Measurements from ENCODE around the gene RECK.
A peak's percentile ranks its signal among the peaks of the same experiment; 100 is the strongest.

The RECK gene

DNA sequence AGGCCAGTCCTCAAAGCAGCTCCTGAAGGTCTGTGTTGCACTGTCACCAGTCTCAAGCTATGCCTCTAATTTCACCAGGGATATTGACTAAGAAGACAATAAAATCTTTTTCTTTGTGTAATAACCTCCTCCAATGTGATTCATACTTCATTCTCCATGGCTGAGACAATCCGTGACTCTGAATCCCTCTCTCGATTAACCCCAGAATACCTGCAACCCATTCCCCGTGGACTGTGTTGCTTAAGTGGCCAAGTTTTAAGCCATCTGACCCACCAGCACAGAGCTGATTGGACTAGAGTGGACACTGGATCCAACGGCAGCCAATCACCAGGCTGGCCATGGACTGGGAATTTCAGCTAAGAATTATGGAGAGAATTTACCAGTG lies 127.1 kb downstream of the RECK start:
- no peak for DNase-seq (ENCODE audit: low read depth, low spot score)
- Histone ChIP-seq H3K9me3 (ENCODE audit: control insufficient read depth, insufficient read depth, low read length) (no peaks in the 10 kb centered on the region), H3K4me3 (ENCODE audit: low read length) (no peak overlapping the region), H3K27ac (ENCODE audit: low read length) (no peak overlapping the region), H3K27me3 (ENCODE audit: control insufficient read depth, insufficient read depth, low read length) (no peaks in the 10 kb centered on the region), H3K4me1 (ENCODE audit: control insufficient read depth, insufficient read depth, low read length) (peaks cover 10% of the 10 kb centered on the region), H3K36me3 (ENCODE audit: control insufficient read depth, insufficient read depth, low read length) (no peaks in the 10 kb centered on the region)
- no CpG with 5 or more reads among the region's 4 CpGs for WGBS (ENCODE audit: insufficient coverage, insufficient read length)

DNA sequence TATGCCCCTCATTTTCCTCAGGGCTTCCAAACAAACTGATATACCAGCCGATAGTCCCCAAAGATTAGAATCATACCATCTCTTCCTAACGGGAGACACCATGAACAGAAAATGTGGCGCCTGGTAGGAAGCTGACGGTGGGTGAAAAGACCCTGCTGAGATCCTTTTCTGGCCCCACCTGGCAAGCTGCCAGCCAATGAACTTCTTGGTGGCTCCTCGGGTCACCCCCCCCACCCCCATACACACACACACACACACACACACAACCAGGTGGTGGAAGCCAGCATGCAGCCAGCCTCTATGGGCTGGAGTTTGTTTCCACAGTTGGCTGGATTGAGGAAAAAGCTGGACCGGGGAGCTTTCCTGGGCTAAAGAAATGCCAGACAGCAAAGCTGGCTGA lies 127.7 kb downstream of the RECK start:
- WGBS (ENCODE audit: insufficient coverage, insufficient read length) = no CpG with 5 or more reads among the region's 6 CpGs
- no peak overlapping the region for H3K27ac ChIP-seq (ENCODE audit: low read length)
- H3K9me3 ChIP-seq (ENCODE audit: control insufficient read depth, insufficient read depth, low read length) = no peaks in the 10 kb centered on the region
- no peak overlapping the region for H3K4me3 ChIP-seq (ENCODE audit: low read length)
- DNase-seq (ENCODE audit: low read depth, low spot score) = no peak
- H3K27me3 ChIP-seq (ENCODE audit: control insufficient read depth, insufficient read depth, low read length) = no peaks in the 10 kb centered on the region
- peaks cover 10% of the 10 kb centered on the region for H3K4me1 ChIP-seq (ENCODE audit: control insufficient read depth, insufficient read depth, low read length)
- no peaks in the 10 kb centered on the region for H3K36me3 ChIP-seq (ENCODE audit: control insufficient read depth, insufficient read depth, low read length)

DNA sequence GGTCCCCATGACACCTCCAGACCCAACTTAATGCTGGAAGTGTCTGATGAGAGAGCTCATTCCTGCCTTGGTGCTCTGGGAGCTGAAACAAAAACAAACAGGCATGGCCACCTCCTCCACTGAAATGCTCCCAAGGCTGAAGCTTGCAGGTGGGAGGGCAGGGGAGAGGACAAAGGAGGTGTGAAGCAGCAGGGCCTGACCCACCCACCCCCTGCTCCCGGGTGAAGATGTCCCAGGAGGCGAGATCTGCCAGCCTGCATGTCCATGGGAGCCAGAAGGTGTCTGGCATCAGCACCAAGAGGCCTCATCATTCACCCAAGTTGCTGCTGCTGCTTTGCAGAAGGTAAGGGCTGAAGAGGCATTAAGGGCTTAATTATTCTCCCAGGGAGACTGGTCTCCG lies 128.3 kb downstream of the RECK start:
- H3K36me3 ChIP-seq (ENCODE audit: control insufficient read depth, insufficient read depth, low read length) = no peaks in the 10 kb centered on the region
- H3K4me1 ChIP-seq (ENCODE audit: control insufficient read depth, insufficient read depth, low read length) = peaks cover 10% of the 10 kb centered on the region
- no peak overlapping the region for H3K27ac ChIP-seq (ENCODE audit: low read length)
- DNase-seq (ENCODE audit: low read depth, low spot score) = no peak
- no peaks in the 10 kb centered on the region for H3K9me3 ChIP-seq (ENCODE audit: control insufficient read depth, insufficient read depth, low read length)
- no CpG with 5 or more reads among the region's 3 CpGs for WGBS (ENCODE audit: insufficient coverage, insufficient read length)
- H3K4me3 ChIP-seq (ENCODE audit: low read length) = no peak overlapping the region
- no peaks in the 10 kb centered on the region for H3K27me3 ChIP-seq (ENCODE audit: control insufficient read depth, insufficient read depth, low read length)

DNA sequence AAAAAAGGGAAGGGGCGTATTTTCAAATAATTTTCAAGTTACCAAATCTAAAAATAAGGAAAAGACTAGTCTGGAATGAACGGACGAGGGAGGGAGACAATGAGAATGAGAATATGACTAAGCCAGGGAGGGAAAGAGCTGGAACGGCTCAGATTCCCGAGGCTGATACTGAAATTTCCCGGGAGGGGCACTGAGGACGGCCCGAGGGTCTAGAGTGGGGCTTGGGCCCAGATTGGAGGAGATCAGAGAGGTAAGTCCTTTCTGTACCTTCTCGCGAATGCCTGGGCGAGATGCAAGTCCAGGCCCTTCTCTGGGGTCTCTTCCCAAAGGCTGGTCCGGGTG lies 129.1 kb downstream of the RECK start:
- Histone ChIP-seq H3K4me3 (ENCODE audit: low read length) (no peak overlapping the region), H3K27ac (ENCODE audit: low read length) (no peak overlapping the region), H3K4me1 (ENCODE audit: control insufficient read depth, insufficient read depth, low read length) (peaks cover 10% of the 10 kb centered on the region), H3K27me3 (ENCODE audit: control insufficient read depth, insufficient read depth, low read length) (no peaks in the 10 kb centered on the region), H3K9me3 (ENCODE audit: control insufficient read depth, insufficient read depth, low read length) (no peaks in the 10 kb centered on the region), H3K36me3 (ENCODE audit: control insufficient read depth, insufficient read depth, low read length) (no peaks in the 10 kb centered on the region)
- no peak for DNase-seq (ENCODE audit: low read depth, low spot score)
- WGBS (ENCODE audit: insufficient coverage, insufficient read length) = no CpG with 5 or more reads among the region's 12 CpGs

DNA sequence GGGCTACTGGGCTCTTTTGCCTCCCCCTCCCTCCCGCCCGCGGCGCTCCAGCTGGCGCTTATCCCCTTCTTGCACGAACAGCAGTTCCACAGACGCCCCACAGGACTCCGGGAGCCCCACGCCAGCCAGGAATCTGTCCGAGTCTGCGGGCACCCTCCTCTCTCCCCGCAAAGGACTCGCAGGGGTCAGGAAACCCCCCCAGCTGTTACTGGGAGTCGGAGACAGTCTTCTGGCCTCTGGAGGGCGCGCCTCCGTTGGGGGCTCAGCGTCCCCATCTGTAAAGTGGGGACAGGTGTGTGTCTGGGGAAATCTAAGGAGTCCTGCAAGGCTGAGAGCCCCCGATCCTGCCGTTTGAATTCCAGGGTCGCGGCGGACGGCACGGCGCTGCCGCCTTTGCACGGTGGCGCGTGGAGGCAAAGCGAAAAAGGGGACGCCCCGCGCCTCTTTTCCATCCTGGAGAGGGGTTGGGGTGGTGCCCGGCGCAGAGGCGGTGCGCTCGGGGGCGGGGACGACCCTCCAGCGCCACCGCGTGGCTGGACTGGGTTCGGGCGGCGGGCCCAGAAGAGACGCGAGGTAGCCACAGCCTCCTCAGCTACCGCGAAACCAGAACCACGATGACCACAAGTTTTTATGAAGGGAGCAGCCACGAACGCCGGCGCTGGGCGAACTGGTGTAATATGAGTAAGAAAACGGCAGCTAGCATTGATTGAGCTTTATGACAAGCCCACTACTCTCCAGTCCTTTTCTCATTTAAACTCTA lies 129.6 kb downstream of the RECK start:
- H3K9me3 ChIP-seq (ENCODE audit: control insufficient read depth, insufficient read depth, low read length) = no peaks in the 10 kb centered on the region
- no CpG with 5 or more reads among the region's 58 CpGs for WGBS (ENCODE audit: insufficient coverage, insufficient read length)
- H3K4me1 ChIP-seq (ENCODE audit: control insufficient read depth, insufficient read depth, low read length) = peaks cover 10% of the 10 kb centered on the region
- peak overlapping the region; percentile 44; the same call in 1 of the 2 replicates for H3K4me3 ChIP-seq (ENCODE audit: low read length)
- no peak overlapping the region for H3K27ac ChIP-seq (ENCODE audit: low read length)
- DNase-seq (ENCODE audit: low read depth, low spot score) = peak; percentile 70
- no peaks in the 10 kb centered on the region for H3K27me3 ChIP-seq (ENCODE audit: control insufficient read depth, insufficient read depth, low read length)
- H3K36me3 ChIP-seq (ENCODE audit: control insufficient read depth, insufficient read depth, low read length) = no peaks in the 10 kb centered on the region

- Histone ChIP-seq H3K9me3 (ENCODE audit: control insufficient read depth, insufficient read depth, low read length) (no peaks in the 10 kb centered on the region), H3K27me3 (ENCODE audit: control insufficient read depth, insufficient read depth, low read length) (no peaks in the 10 kb centered on the region), H3K4me1 (ENCODE audit: control insufficient read depth, insufficient read depth, low read length) (peaks cover 3% of the 10 kb centered on the region; the same call in 1 of the 2 replicates), H3K36me3 (ENCODE audit: control insufficient read depth, insufficient read depth, low read length) (no peaks in the 10 kb centered on the region), H3K27ac (ENCODE audit: low read length) (no peak within 1 kb of the TSS), H3K4me3 (ENCODE audit: low read length) (no peak within 1 kb of the TSS)
- no CpG with 5 or more reads among the region's 6 CpGs for WGBS (ENCODE audit: insufficient coverage, insufficient read length)
- no peak for DNase-seq (ENCODE audit: low read depth, low spot score)
These were observed 132.5 kb downstream of the RECK start, which contains the start of gene CCIN for GRCh38 chr9:36169166-36169565. Gene CCIN (plus strand): TSS chr9:36169388. CDS start chr9:36169503, 115 bp downstream.

DNA sequence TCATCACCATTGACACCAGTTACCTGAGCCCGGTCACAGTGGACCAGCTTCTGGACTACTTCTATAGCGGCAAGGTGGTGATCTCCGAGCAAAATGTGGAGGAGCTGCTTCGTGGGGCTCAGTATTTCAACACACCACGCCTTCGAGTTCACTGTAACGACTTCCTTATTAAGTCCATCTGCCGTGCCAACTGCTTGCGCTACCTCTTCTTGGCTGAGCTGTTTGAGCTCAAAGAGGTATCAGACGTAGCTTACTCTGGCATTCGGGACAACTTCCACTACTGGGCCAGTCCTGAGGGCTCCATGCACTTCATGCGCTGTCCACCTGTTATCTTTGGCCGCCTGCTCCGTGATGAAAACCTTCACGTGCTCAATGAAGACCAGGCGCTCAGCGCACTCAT lies 133.0 kb downstream of the RECK start:
- no peak overlapping the region for H3K4me3 ChIP-seq (ENCODE audit: low read length)
- H3K27ac ChIP-seq (ENCODE audit: low read length) = no peak overlapping the region
- H3K9me3 ChIP-seq (ENCODE audit: control insufficient read depth, insufficient read depth, low read length) = no peaks in the 10 kb centered on the region
- no peaks in the 10 kb centered on the region for H3K36me3 ChIP-seq (ENCODE audit: control insufficient read depth, insufficient read depth, low read length)
- peaks cover 3% of the 10 kb centered on the region; the same call in 1 of the 2 replicates for H3K4me1 ChIP-seq (ENCODE audit: control insufficient read depth, insufficient read depth, low read length)
- no CpG with 5 or more reads among the region's 17 CpGs for WGBS (ENCODE audit: insufficient coverage, insufficient read length)
- H3K27me3 ChIP-seq (ENCODE audit: control insufficient read depth, insufficient read depth, low read length) = no peaks in the 10 kb centered on the region
- no peak for DNase-seq (ENCODE audit: low read depth, low spot score)

DNA sequence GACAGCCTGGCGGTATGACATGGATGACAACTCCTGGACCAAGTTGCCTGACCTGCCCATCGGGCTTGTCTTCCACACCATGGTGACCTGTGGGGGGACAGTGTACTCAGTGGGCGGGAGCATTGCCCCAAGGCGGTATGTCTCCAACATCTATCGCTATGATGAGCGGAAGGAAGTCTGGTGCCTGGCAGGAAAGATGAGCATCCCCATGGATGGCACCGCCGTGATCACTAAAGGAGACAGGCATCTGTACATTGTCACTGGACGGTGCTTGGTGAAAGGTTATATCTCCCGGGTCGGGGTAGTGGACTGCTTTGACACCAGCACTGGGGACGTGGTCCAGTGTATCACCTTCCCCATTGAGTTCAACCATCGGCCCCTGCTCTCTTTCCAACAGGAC lies 133.8 kb downstream of the RECK start:
- no peak overlapping the region for H3K27ac ChIP-seq (ENCODE audit: low read length)
- no peaks in the 10 kb centered on the region for H3K27me3 ChIP-seq (ENCODE audit: control insufficient read depth, insufficient read depth, low read length)
- H3K9me3 ChIP-seq (ENCODE audit: control insufficient read depth, insufficient read depth, low read length) = no peaks in the 10 kb centered on the region
- WGBS (ENCODE audit: insufficient coverage, insufficient read length) = no CpG with 5 or more reads among the region's 13 CpGs
- H3K4me1 ChIP-seq (ENCODE audit: control insufficient read depth, insufficient read depth, low read length) = no peaks in the 10 kb centered on the region
- no peak for DNase-seq (ENCODE audit: low read depth, low spot score)
- H3K36me3 ChIP-seq (ENCODE audit: control insufficient read depth, insufficient read depth, low read length) = no peaks in the 10 kb centered on the region
- no peak overlapping the region for H3K4me3 ChIP-seq (ENCODE audit: low read length)

GRCh38 chr9:36173861-36174260 lies 137.1 kb downstream of the RECK start:
- no CpG with 5 or more reads among the region's 2 CpGs for WGBS (ENCODE audit: insufficient coverage, insufficient read length)
- H3K27me3 ChIP-seq (ENCODE audit: control insufficient read depth, insufficient read depth, low read length) = no peaks in the 10 kb centered on the region
- no peaks in the 10 kb centered on the region for H3K4me1 ChIP-seq (ENCODE audit: control insufficient read depth, insufficient read depth, low read length)
- no peak overlapping the region for H3K4me3 ChIP-seq (ENCODE audit: low read length)
- H3K27ac ChIP-seq (ENCODE audit: low read length) = no peak overlapping the region
- no peaks in the 10 kb centered on the region for H3K9me3 ChIP-seq (ENCODE audit: control insufficient read depth, insufficient read depth, low read length)
- no peaks in the 10 kb centered on the region for H3K36me3 ChIP-seq (ENCODE audit: control insufficient read depth, insufficient read depth, low read length)
- no peak for DNase-seq (ENCODE audit: low read depth, low spot score)

All from iPS DF 6.9 (cell line).